H9 (cell line): Measurements from ENCODE around the gene GPR89B. TPM values are rescaled to one million over a fixed set of nuclear protein-coding genes. Genes with fewer than 3 reads are reported as not detected.
"Not testable (repeated sequence)": the region's sequence is repeated elsewhere in the genome, so short reads cannot be mapped to it uniquely, and the experiment has no call there.

Experiments used
- DNase-seq: peaks from one replicate; pipeline ENCODE4 v3.0.0-alpha.2; 2017
- H2AFZ ChIP-seq: one replicate; pipeline ENCODE4 v1.6.1; 2013; ENCODE audit warnings: mild to moderate bottlenecking, low read length, control low read depth, moderate library complexity
- H2AK5ac ChIP-seq: 2 replicates; pipeline ENCODE4 v1.6.1; 2013; ENCODE audit warnings: low read length, control low read depth, mixed read lengths; ENCODE audit not compliant: insufficient read length
- H2BK120ac ChIP-seq: one replicate; pipeline ENCODE4 v1.6.1; 2013; ENCODE audit warnings: low read depth, mild to moderate bottlenecking, low read length, control low read depth, inconsistent platforms; ENCODE audit not compliant: poor library complexity, severe bottlenecking
- H2BK12ac ChIP-seq: 2 replicates; pipeline ENCODE4 v1.6.1; 2013; ENCODE audit warnings: low read length, control low read depth, mixed read lengths, low read depth; ENCODE audit not compliant: insufficient read length
- H2BK15ac ChIP-seq: 2 replicates; pipeline ENCODE4 v1.6.1; 2013; ENCODE audit warnings: low read depth, low read length, control low read depth
- H2BK20ac ChIP-seq: one replicate; pipeline ENCODE4 v1.6.1; 2013; ENCODE audit warnings: low read depth, mild to moderate bottlenecking, low read length, control low read depth, inconsistent platforms; ENCODE audit not compliant: poor library complexity, severe bottlenecking
- H2BK5ac ChIP-seq: 2 replicates; pipeline ENCODE4 v1.6.1; 2013; ENCODE audit warnings: low read length, control low read depth, mixed read lengths; ENCODE audit not compliant: insufficient read length
- H3K14ac ChIP-seq: 2 replicates; pipeline ENCODE4 v1.6.1; 2013; ENCODE audit warnings: low read length, control low read depth; ENCODE audit not compliant: insufficient read depth
- H3K18ac ChIP-seq: 2 replicates; pipeline ENCODE4 v1.6.1; 2013; ENCODE audit warnings: low read depth, mild to moderate bottlenecking, mixed read lengths, low read length, control low read depth; ENCODE audit not compliant: insufficient read length
- H3K23ac ChIP-seq: 2 replicates; pipeline ENCODE4 v1.6.1; 2013; ENCODE audit warnings: low read length, control low read depth, mixed read lengths, low read depth; ENCODE audit not compliant: insufficient read length
- H3K23me2 ChIP-seq: 2 replicates; pipeline ENCODE4 v1.6.1; 2013; ENCODE audit warnings: low read depth, mild to moderate bottlenecking, mixed read lengths, low read length, control low read depth; ENCODE audit not compliant: insufficient read length, poor library complexity, severe bottlenecking
- H3K27ac ChIP-seq: 2 replicates; pipeline ENCODE4 v1.5.1; 2013; ENCODE audit warnings: low read length, control low read depth, mixed read lengths, low read depth; ENCODE audit not compliant: insufficient read length
- H3K27me3 ChIP-seq: 2 replicates; pipeline ENCODE4 v1.6.1; 2013; ENCODE audit warnings: low read length, control low read depth, inconsistent platforms; ENCODE audit not compliant: insufficient read depth
- H3K4ac ChIP-seq: 2 replicates; pipeline ENCODE4 v1.6.1; 2013; ENCODE audit warnings: low read depth, mild to moderate bottlenecking, control low read depth, inconsistent platforms, low read length, moderate library complexity
- H3K4me1 ChIP-seq: 2 replicates; pipeline ENCODE4 v1.6.1; 2013; ENCODE audit warnings: low read length, control low read depth, inconsistent platforms; ENCODE audit not compliant: insufficient read depth
- H3K4me2 ChIP-seq: 2 replicates; pipeline ENCODE4 v1.6.1; 2013; ENCODE audit warnings: low read length, control low read depth, mixed read lengths; ENCODE audit not compliant: insufficient read length, insufficient read depth
- H3K56ac ChIP-seq: 2 replicates; pipeline ENCODE4 v1.6.1; 2013; ENCODE audit warnings: low read depth, mild to moderate bottlenecking, mixed read lengths, low read length, control low read depth; ENCODE audit not compliant: insufficient read length
- H3K79me1 ChIP-seq: 2 replicates; pipeline ENCODE4 v1.6.1; 2013; ENCODE audit warnings: low read depth, mild to moderate bottlenecking, moderate library complexity, low read length, control low read depth, inconsistent platforms; ENCODE audit not compliant: insufficient read depth, poor library complexity, severe bottlenecking
- H3K79me2 ChIP-seq: 2 replicates; pipeline ENCODE4 v1.6.1; 2013; ENCODE audit warnings: low read length, control low read depth, inconsistent platforms; ENCODE audit not compliant: insufficient read depth
- H3K9ac ChIP-seq: 2 replicates; pipeline ENCODE4 v1.6.1; 2013; ENCODE audit warnings: low read length, control low read depth, mixed read lengths; ENCODE audit not compliant: insufficient read length; ENCODE audit errors: extremely low read depth
- H3K9me3 ChIP-seq: one replicate; pipeline ENCODE4 v1.6.1; 2013; ENCODE audit warnings: low read depth, low read length, inconsistent platforms; ENCODE audit not compliant: control insufficient read depth
- H3T11ph ChIP-seq: one replicate; pipeline ENCODE4 v1.6.1; 2013; ENCODE audit warnings: mild to moderate bottlenecking, low read length, control low read depth, inconsistent platforms
- H4K20me1 ChIP-seq: one replicate; pipeline ENCODE4 v1.6.1; 2013; ENCODE audit not compliant: control insufficient read depth, insufficient read length, insufficient read depth
- H4K5ac ChIP-seq: 2 replicates; pipeline ENCODE4 v1.6.1; 2013; ENCODE audit warnings: low read depth, mild to moderate bottlenecking, mixed read lengths, low read length, control low read depth; ENCODE audit not compliant: insufficient read length
- H4K8ac ChIP-seq: replicated peaks from 2 replicates; pipeline ENCODE4 v1.6.1; 2013; ENCODE audit warnings: low read length, control low read depth, mixed read lengths, low read depth; ENCODE audit not compliant: insufficient read length
- H4K91ac ChIP-seq: 2 replicates; pipeline ENCODE4 v1.6.1; 2013; ENCODE audit warnings: low read depth, mild to moderate bottlenecking, moderate library complexity, mixed read lengths, low read length, control low read depth; ENCODE audit not compliant: insufficient read length
- H3K27ac Mint-ChIP-seq, 3 experiments: 2 replicates in 2 of 3; 3 replicates in 1 of 3; pipeline ENCODE4 v1.8.0; 2020 to 2021; ENCODE audit warnings: mixed read lengths in 3 of 3, mild to moderate bottlenecking in 1 of 3, moderate library complexity in 1 of 3
- H3K27me3 Mint-ChIP-seq: 2 replicates; pipeline ENCODE4 v1.8.0; 2021; ENCODE audit warnings: low read depth, mild to moderate bottlenecking, moderate library complexity, mixed read lengths
- H3K36me3 Mint-ChIP-seq, 3 experiments: 2 replicates in 2 of 3; 3 replicates in 1 of 3; pipeline ENCODE4 v1.8.0; 2020 to 2021; ENCODE audit warnings: low read depth in 3 of 3, mixed read lengths in 3 of 3; ENCODE audit not compliant: insufficient read depth in 1 of 3
- H3K4me1 Mint-ChIP-seq, 2 experiments: 2 replicates each; pipeline ENCODE4 v1.8.0; 2020; ENCODE audit warnings: mixed read lengths in 2 of 2
- H3K4me3 Mint-ChIP-seq, 2 experiments: 2 replicates in 1 of 2; 3 replicates in 1 of 2; pipeline ENCODE4 v1.8.0; 2020 to 2021; ENCODE audit warnings: mild to moderate bottlenecking in 2 of 2, mixed read lengths in 2 of 2, moderate library complexity in 1 of 2
- H3K9me3 Mint-ChIP-seq, 2 experiments: 2 replicates in 1 of 2; 3 replicates in 1 of 2; pipeline ENCODE4 v1.8.0; 2020; ENCODE audit warnings: mild to moderate bottlenecking in 2 of 2, mixed read lengths in 2 of 2, moderate library complexity in 1 of 2
- WGBS: extraction: QIAGEN DNeasy Blood & Tissue Kit; methylation state at CpG from one replicate; pipeline ENCODE4 v1.1.7; 2013; ENCODE audit warnings: missing lambda C conversion rate, low lambda C conversion rate, mixed read lengths; ENCODE audit not compliant: insufficient read length; ENCODE audit errors: extremely low coverage; 5-methylcytosine and 5-hydroxymethylcytosine counted together
- total RNA-seq: library from RNA; stranded (reverse); gene quantifications from 2 replicates; pipeline ENCODE4 v1.2.1, GENCODE V29; 2021

The GPR89B gene
- total RNA-seq, 1 experiment from 2014 or later: 15.1 TPM

DNA sequence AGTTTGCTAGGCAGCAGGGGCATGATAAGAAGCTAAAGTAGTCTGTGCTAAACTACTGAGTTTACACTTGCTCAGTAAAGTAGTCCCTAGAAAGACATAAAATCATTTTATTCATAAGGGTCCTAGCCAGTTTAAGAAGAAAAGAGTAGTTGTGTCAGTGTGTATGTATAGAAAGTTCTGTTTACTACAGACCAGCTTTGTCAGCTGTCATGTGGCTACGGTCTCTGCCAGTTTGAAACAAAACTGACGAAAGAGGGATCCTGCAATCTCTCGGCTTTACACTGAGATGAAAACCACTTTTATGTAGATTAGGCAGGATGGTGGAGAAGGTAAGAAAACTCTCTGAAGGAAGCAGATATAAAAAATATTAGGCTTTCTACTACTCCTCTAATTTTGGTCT, 7.1 kb downstream of the GPR89B start:
- not testable (repeated sequence) for H3K27me3 Mint-ChIP-seq, H4K20me1 ChIP-seq, H4K5ac ChIP-seq, H3K23ac ChIP-seq, H2AFZ ChIP-seq, H4K91ac ChIP-seq, H3T11ph ChIP-seq, H3K27me3 ChIP-seq, H2BK120ac ChIP-seq, H3K36me3 Mint-ChIP-seq, H3K4me3 Mint-ChIP-seq, H3K9ac ChIP-seq, H2BK12ac ChIP-seq, H2BK5ac ChIP-seq, H3K4me1 Mint-ChIP-seq, H3K4ac ChIP-seq, H3K14ac ChIP-seq, H2BK15ac ChIP-seq, H3K23me2 ChIP-seq, H3K4me2 ChIP-seq, H3K27ac Mint-ChIP-seq, H3K56ac ChIP-seq, H3K27ac ChIP-seq, H3K9me3 ChIP-seq, H3K18ac ChIP-seq, H4K8ac ChIP-seq, H3K79me2 ChIP-seq, H3K4me1 ChIP-seq, H2AK5ac ChIP-seq, H3K79me1 ChIP-seq, DNase-seq, H2BK20ac ChIP-seq, H3K9me3 Mint-ChIP-seq
- no CpG with 5 or more reads among the region's 3 CpGs for WGBS

DNA sequence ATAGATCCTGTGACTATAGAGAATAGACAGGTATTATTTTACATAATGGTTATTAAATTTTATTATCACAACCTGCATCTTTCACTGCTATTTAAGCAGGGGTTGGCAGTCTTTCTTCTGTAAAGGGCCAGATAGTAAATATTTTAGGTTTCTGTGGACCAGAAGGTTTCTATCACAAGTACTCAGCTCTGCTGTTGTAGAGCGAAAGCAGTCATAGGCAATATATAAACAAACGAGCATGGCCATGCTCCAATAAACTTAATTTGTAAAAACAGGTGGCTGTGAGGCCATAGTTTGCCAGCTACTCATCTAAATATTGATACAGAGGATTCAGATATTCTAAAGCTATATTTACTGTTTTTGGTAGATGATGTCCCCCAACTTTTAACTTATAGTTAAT, 12.2 kb downstream of the GPR89B start:
- DNase-seq, H3K4me2 ChIP-seq, H3K36me3 Mint-ChIP-seq, H3K9me3 ChIP-seq, H2AFZ ChIP-seq, H3K23ac ChIP-seq, H3K9ac ChIP-seq, H3K14ac ChIP-seq, H3K27ac Mint-ChIP-seq, H3K9me3 Mint-ChIP-seq, H2BK120ac ChIP-seq, H4K5ac ChIP-seq, H3K27ac ChIP-seq, H3K4me1 ChIP-seq, H3K4ac ChIP-seq, H3K79me1 ChIP-seq, H2BK5ac ChIP-seq, H3K27me3 ChIP-seq, H4K8ac ChIP-seq, H3K79me2 ChIP-seq, H2BK15ac ChIP-seq, H3K18ac ChIP-seq, H4K91ac ChIP-seq, H4K20me1 ChIP-seq, H2BK20ac ChIP-seq, H3K56ac ChIP-seq, H3K23me2 ChIP-seq, H3K27me3 Mint-ChIP-seq, H3T11ph ChIP-seq, H3K4me3 Mint-ChIP-seq, H3K4me1 Mint-ChIP-seq, H2BK12ac ChIP-seq, H2AK5ac ChIP-seq: not testable (repeated sequence)
- WGBS: no CpG with 5 or more reads among the region's 2 CpGs
